LNCaP clone FGC (cell line): ENCODE measurements around the gene FBXL20.

Source experiments
- DNase-seq: peaks from one replicate; pipeline ENCODE4 v3.0.0-alpha.2; 2011; ENCODE audit warnings: low read depth
- H3K4me3 ChIP-seq: 2 replicates; pipeline ENCODE4 v1.5.1; 2011; ENCODE audit warnings: mild to moderate bottlenecking, low read depth, low read length, control low read depth
- TF ChIP-seq, protein P1 (sequence below): IDR thresholded peaks from 2 replicates; pipeline ENCODE4 v1.5.1; 2012; ENCODE audit warnings: mild to moderate bottlenecking; ENCODE audit not compliant: control insufficient read depth, insufficient read depth; ENCODE audit errors: extremely low read depth

Gene FBXL20

DNA sequence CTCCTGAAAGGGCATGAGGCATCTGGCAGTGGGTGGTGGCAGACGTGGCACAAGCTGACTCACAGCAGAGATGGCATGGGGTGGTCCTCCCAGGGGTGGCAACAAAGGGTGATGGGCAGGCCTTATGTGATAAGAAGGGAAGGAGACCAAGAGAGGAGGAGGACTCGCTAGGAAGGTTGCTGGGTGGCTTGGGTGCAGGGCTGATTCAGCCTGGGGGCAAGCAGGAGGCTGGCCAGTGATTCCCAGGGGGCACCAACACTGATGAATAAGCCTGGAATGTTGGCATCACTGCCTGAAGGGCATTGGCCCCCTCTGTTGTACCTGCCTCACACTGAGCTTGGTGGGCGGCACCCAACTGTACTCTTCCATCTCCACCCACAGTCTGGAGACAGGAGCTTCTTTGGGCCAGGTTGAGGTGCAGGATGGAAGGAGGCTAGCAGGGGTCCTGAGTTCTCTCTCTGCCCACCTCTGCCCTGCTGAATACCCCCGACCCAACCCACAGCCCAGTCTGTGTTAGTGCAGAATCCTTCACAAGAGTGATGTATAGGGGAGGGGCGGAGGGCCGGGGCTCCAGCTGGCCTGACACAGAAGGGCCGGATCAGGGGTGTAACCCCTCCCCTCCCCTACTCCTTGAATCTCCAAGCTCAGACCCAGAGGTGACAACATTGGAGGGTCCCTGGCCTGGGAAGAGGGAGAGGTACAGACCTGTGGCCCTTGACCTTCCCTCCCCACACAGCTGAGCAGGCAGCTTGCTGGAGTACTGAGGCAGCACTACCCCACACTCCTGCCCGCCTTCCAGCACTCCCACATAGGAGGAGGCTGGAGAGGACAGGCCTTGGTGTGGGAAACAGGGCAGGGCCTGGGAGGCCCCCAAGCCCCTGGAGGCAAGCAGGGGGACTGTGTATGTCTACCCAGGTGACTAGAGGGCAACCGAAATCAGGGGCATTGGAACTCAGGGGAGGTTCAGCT is 178.3 kb downstream of the FBXL20 start:
- TF ChIP-seq, protein P1, sequence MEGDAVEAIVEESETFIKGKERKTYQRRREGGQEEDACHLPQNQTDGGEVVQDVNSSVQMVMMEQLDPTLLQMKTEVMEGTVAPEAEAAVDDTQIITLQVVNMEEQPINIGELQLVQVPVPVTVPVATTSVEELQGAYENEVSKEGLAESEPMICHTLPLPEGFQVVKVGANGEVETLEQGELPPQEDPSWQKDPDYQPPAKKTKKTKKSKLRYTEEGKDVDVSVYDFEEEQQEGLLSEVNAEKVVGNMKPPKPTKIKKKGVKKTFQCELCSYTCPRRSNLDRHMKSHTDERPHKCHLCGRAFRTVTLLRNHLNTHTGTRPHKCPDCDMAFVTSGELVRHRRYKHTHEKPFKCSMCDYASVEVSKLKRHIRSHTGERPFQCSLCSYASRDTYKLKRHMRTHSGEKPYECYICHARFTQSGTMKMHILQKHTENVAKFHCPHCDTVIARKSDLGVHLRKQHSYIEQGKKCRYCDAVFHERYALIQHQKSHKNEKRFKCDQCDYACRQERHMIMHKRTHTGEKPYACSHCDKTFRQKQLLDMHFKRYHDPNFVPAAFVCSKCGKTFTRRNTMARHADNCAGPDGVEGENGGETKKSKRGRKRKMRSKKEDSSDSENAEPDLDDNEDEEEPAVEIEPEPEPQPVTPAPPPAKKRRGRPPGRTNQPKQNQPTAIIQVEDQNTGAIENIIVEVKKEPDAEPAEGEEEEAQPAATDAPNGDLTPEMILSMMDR: no peak
- no peak overlapping the region for H3K4me3 ChIP-seq
- no peak for DNase-seq

GRCh38 chr17:39222151-39222550 is 179.3 kb downstream of the FBXL20 start:
- TF ChIP-seq, protein P1: no peak
- no peak overlapping the region for H3K4me3 ChIP-seq
- DNase-seq: no peak

DNA sequence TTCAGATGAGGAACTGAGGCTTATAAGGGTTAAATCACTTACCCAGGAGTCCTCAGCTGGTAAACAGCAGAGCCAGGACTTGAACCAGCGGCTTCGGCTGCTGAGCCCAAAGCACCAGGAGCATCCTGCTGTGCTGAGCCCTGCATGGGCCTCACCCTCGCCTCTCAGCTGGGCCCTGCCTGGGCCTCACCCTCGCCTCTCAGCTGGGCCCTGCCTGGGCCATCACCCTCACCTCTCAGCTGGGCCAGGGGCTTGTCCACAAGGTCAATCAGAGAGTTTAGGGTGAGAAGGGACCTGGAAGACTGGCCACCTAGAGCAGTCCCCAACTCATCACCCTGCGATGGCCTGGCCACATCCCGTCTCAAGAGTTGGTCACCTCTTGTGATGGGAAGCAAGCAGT is 179.9 kb downstream of the FBXL20 start:
- TF ChIP-seq, protein P1: no peak
- H3K4me3 ChIP-seq: no peak overlapping the region
- no peak for DNase-seq

DNA sequence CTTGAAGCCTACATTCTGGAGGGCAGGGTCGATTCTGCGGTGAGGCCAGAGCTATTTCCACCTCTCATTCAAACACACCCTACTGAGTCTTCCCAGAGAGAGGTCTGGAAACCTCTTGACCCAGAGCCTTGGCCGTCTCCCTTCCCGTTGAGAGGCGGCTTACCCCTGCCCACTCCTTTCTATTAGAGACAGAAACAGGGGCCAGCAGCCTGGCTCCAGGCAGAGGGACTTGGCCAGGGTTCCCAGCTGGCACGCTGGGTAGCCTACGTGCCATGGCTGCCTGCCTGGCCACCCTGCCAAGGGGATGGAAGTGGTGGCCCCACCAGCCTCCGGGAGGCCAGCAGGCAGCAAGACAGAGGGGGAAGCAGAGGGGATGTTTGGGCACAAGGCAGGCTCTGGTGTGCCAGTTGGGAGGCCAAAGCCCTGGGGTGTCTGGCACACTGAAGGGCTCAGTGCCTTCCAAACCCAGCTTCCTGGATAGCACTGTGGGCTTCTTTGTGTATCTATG is 181.7 kb downstream of the FBXL20 start:
- no peak overlapping the region for H3K4me3 ChIP-seq
- no peak for DNase-seq

GRCh38 chr17:39218906-39219305 is 182.5 kb downstream of the FBXL20 start:
- H3K4me3 ChIP-seq: no peak overlapping the region
- DNase-seq: no peak
- TF ChIP-seq, protein P1: no peak

More for the DNA sequence above, 181.7 kb downstream of the FBXL20 start:
- TF ChIP-seq, protein P1: no peak

GRCh38 chr17:39217734-39218369 is 183.6 kb downstream of the FBXL20 start:
- TF ChIP-seq, protein P1: no peak
- no peak for DNase-seq
- H3K4me3 ChIP-seq: no peak overlapping the region
